ENCODE data around the gene STIMATE.

The STIMATE gene

GRCh38 chr3:52897130-52898122 is at the start of gene STIMATE:
TSS of gene STIMATE (minus strand) at chr3:52897548. CDS start at chr3:52897450, 98 bp downstream.
- ATAC-seq, result peak; percentile 95

GRCh38 chr3:52939600-52939999 is 42.3 kb upstream of the STIMATE start:
- no peak for ATAC-seq
- DNase-seq, result no peak

More at GRCh38 chr3:52897130-52898122, at the start of gene STIMATE:
- peak; percentile 86 for DNase-seq

- peak; percentile 55 for DNase-seq
- ATAC-seq, result peak; percentile 96
These were observed 37.5 kb upstream of the STIMATE start for GRCh38 chr3:52934630-52935530.

GRCh38 chr3:52931889-52932288 is 34.5 kb upstream of the STIMATE start:
- ATAC-seq, result no peak

GRCh38 chr3:52931328-52931727 is 34.0 kb upstream of the STIMATE start:
- no peak for ATAC-seq
- no peak for DNase-seq

More at GRCh38 chr3:52931889-52932288, 34.5 kb upstream of the STIMATE start:
- DNase-seq, result no peak

- ATAC-seq (no peak), DNase-seq (no peak)
These were observed 33.4 kb upstream of the STIMATE start for GRCh38 chr3:52930748-52931147.

GRCh38 chr3:52926554-52926953 is 29.2 kb upstream of the STIMATE start:
- DNase-seq (no peak), ATAC-seq (no peak)

- ATAC-seq (peak; percentile 36), DNase-seq (no peak)
These were observed 28.3 kb upstream of the STIMATE start for GRCh38 chr3:52925405-52926313.

DNA sequence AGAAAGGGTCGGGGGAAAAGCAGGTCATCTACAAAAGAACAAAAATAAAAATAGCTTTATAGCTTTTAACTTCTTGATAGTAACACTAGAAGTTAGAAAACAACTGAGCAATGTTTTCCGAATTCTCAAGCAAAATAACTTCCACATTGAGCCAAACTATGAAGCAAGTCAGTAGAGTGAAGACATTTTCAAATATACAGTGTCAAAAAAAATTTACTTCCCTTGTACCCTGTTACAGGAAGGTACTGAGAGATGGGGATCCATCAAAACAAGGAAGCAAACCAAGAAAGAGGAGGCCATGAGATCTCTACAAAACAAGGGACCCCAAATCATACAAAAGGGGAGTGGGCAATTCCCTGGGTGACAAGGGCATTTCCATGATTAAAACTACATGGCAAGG is 26.6 kb upstream of the STIMATE start:
- ATAC-seq (no peak), DNase-seq (no peak)

DNA sequence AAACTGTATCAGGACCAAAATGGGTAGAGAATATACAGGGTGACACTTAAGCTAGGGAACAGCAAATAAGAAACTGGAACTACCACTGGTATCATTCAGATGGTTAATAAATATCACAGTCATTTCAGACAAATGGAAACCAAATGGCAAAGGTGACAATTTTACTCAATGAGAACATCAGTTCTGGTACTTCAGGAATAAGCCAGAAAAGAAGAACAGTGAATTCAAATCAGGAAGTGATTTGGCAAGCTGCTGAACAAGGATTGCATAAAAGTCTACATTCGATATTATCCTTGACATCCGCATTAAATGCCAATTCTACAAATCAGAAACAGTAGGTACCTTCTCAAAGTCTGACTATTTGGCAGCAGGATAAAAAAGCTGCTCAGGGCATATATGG is 23.5 kb upstream of the STIMATE start:
- no peak for ATAC-seq
- no peak for DNase-seq

GRCh38 chr3:52917044-52917443 is 19.7 kb upstream of the STIMATE start:
- no peak for DNase-seq
- ATAC-seq, result no peak

GRCh38 chr3:52915294-52915693 is 17.9 kb upstream of the STIMATE start:
- DNase-seq (no peak), ATAC-seq (no peak)

GRCh38 chr3:52912885-52913731 is 15.8 kb upstream of the STIMATE start:
- no peak for ATAC-seq
- DNase-seq, result no peak

DNA sequence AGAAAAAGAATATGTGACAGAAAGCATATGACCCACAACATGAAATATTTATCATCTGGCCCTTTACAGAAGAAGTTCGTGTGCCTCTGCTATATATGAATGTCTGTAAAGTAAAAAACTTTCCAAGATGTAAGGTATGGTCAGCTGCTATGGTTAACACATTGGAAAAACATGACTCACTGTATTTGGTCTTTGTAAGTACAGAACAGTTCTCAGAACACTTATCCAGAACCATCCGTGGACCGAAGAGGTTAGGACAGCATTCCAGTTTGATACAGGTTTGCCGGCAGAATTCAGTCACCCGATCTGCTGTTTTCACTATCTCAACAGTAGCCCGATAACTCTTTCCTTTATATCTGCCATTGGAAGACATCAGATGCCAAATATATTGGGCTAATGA is 13.5 kb upstream of the STIMATE start:
- ATAC-seq (no peak), DNase-seq (no peak)

DNA sequence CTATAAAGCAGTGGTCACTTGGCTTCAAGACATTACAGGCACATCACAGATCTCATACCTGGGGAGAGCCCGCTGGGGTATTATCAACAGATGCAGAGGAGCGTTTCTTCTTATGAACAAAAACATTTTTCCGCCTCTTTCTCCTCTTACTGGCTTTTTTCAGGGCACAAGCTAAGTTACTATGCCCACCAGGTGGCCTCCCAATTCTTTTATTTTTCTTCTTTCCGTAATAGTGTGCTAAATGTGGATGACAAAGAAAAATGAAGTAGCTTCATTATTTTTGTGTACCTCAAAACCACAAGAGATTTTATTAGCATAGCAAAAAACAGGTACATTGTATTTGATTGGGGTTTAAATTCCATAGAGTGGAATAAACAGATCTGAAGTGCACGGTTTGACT is 10.1 kb upstream of the STIMATE start:
- ATAC-seq, result no peak
- DNase-seq, result no peak

GRCh38 chr3:52904552-52904951 is 7.2 kb upstream of the STIMATE start:
- DNase-seq (no peak), ATAC-seq (no peak)

DNA sequence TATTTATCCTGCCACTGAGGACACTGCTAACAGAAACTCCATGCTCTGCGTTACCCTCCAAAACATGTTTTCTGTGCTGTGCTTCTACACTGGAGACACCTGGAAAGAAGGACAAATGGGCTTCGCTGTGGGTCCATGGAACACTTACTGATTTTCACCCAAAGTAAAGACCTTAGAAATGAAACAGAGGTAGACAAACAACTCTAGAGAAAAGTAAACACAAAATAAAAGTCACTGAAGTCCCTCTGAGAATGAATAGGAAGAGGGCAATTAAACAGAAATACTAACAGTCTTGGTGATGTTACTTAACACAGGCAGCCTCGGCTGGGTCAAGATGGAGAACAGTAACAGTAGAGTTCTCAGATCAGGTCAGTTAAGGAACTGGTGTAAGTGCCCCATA is 6.7 kb upstream of the STIMATE start:
- ATAC-seq, result no peak
- no peak for DNase-seq

GRCh38 chr3:52896613-52897012 is 735 bp downstream of the STIMATE start:
- ATAC-seq (no peak), DNase-seq (no peak)

DNA sequence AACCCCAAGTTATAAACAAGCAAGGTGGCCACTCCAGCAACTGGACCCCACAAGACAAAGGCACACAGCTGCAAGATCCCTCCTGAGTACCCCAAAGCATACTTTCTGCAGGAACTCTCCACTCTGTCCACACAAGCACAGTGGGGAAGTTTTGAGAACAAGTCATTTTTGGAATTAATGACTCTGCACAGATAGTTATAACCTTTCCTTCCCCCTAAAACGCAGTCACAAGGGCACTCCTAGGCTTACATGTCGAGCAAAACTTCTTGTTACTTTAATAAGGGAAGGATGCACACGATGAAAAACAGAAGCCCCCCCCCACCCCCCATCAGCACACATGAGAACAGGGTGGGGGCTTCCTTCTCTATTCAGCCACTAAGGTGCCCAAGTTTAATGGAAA is 1.2 kb downstream of the STIMATE start:
- ATAC-seq, result no peak
- no peak for DNase-seq

GRCh38 chr3:52895418-52895817 is 1.9 kb downstream of the STIMATE start:
- DNase-seq, result peak; percentile 20

DNA sequence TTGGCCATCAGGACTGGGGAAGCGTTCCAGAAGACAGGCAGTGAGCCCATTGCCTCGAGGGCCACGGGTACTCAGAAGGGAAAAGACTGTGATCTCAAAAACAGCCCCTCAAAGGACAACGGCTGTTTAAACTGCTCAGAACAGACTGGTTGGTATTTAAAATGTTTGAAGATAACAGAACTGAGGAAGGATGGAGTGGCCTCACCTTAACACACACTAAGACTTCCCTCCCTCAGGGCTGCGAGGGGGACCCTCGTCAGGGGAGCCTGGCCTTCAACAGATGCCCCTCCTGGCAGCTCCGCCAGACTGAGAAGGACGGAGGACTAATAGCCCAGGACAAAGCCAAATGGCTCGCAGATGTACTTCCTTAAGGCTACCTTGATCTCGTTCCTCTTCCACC is 2.6 kb downstream of the STIMATE start:
- ATAC-seq, result no peak
- no peak for DNase-seq

More at GRCh38 chr3:52895418-52895817, 1.9 kb downstream of the STIMATE start:
- ATAC-seq, result peak; percentile 21
